Right ventricle myocardium superior (tissue), 1 donor: ENCODE measurements around the gene PLCH1. TPM values are rescaled to one million over a fixed set of nuclear protein-coding genes. Genes with fewer than 3 reads are reported as not detected.

ENCODE experiments used
- ATAC-seq: fragments of 200-7000 bp; cut with Tn5 transposase; one replicate; pipeline ENCODE4 v1.9.1; 2020; ENCODE audit warnings: mild to moderate bottlenecking; ENCODE audit not compliant: poor library complexity
- DNase-seq: peaks from one replicate; pipeline ENCODE4 v3.0.0-alpha.2; 2020
- intact Hi-C: fragments of 100-400 bp; cut with DNase I; formaldehyde crosslinking; loops from one replicate; pipeline ENCODE4 v1.11.2; 2022
- total RNA-seq: library from RNA; stranded (reverse); fragmentation: NEBNext Ultra II Directional; extraction: Animal tissue kit (Norgen Biotek cat#: 25700); gene quantifications from one replicate; pipeline ENCODE4 v1.2.1, GENCODE V29; 2021
- donor health status: DM: no; HTN: yes; CAD: no; lungs with severe emphysema.

The PLCH1 gene
- total RNA-seq, 1 donor from 2014 or later: 1.3 TPM

DNA sequence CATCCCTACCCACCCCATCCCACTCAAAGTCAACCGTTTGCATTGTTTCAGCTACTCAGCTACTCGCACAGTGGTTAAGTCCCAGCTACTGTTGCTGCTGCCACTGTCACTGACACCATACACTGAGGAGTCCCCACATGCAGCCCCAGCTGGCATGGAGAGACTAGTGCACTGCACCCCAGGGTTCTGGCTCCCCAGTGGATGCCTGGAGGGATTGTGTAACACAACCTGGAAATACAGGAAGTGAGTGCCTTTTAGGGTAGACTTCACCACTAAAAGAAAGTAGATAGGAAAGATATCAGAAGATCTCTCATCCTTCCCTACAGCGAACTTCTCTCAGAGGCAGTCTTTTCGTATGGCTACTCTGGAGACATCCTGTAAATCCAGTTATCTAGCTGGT, 282.2 kb downstream of the PLCH1 start:
- intact Hi-C loops: no loop called here
- no peak for DNase-seq
- no peak for ATAC-seq

DNA sequence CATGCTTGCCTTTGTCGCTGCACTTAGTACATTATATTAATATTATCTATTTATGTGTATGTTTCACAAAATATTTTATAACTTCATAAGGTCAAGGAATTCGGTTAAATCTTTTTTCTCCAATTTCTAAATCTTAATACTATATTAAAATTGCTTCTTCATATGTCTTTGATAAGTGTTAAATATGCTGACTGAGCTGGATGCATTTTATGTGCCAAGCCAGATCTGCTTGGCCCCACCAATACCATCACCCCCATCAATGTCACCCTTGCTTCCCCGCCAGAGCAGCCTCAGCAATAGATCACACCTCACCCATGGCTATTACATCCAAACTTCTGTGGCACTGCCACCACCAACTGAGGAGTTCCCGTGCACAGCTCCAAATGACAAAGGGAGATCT, 287.3 kb downstream of the PLCH1 start:
- ATAC-seq: no peak
- intact Hi-C loops: no loop called here

DNA sequence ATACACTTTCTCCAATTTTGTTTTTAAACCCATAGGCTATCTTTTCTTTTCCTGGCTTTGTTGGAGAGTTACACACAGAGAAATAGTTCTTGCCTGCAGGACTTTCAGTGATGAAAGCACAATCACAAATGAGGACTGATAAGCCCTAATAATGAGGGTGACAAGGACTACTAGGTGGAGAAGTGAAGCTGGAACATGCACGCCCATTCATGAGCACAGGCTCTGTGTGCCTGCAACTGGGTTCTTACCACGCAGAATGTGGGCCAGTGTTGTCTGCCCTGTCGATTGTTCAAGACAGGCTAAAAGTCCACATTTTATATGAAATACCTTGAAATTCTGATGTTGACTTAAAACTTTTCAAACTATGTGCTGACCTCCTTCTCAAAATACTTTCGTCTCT, 289.1 kb downstream of the PLCH1 start:
- DNase-seq (no peak), ATAC-seq (no peak)
- intact Hi-C loops: no loop called here

More for the DNA sequence above, 287.3 kb downstream of the PLCH1 start:
- DNase-seq: no peak

DNA sequence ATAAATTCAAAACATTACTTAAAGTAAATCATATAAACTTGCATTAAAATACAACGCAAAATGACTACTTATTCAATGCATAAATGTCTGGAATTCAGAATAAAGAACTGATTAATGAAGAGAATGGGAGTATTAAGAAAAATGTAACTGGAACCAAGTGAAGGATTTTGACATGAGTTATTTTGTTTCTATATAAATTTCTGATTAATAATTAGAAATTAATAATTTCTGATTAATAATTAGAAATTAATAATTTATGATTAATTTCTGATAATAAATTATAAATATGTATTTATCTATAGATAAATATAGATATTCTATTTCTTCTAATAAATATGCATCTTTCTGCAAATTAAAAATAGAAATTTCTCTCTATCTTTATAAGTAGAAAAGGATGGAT, 291.4 kb downstream of the PLCH1 start:
- ATAC-seq: no peak
- DNase-seq: no peak
- intact Hi-C loops: no loop called here

DNA sequence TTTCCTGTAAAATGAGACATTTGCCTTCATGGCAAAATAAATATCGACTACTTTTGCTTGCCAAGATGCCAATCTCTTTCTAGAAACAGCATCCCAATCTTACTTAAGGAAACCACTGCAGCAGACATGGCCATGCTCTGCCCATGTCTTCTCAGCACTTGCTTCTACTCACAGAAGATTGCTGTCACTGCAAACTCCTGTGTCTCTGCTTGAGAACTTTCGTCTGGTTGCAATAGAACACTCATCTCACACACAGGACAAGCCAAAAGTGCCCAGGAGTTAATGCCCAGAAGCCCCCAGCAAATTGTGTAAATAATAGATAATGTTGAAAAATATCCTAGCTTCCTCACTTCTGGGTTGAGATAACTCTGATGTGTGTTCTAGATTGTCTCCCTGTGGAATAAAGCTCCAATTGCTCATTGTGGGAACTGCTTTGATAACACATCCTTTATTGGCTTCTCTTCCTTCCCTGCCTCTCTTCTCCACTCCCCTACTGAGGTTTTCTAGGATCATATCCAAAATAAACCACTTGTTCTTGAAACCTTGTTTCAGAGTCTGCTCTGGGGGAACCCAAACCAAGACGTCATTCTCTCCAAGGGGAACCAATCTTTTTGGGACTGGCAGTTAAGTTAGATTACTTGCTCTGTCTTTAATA, 295.1 kb downstream of the PLCH1 start:
- intact Hi-C loops: no loop called here
- DNase-seq (no peak), ATAC-seq (peak; percentile 89)

DNA sequence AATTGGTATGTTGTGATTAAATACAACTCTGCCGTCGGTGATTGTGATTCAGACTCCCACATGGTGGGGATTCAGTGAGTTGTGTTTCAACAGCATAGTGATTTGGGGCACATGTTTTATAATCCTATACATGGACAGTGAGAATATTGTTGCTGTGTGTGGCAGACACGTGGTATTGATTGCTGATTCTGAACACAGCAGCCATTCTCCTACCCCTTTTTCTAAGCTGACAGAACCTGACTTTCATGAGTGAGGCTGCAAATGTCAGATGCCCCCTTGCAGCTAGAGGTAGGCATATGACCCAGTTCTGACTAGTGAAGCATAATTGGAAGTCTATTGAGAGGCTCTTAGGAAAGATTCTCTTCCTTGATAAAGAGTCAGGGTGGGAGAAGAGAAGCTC, 296.3 kb downstream of the PLCH1 start:
- intact Hi-C loops: no loop called here
- ATAC-seq: no peak
- DNase-seq: no peak

DNA sequence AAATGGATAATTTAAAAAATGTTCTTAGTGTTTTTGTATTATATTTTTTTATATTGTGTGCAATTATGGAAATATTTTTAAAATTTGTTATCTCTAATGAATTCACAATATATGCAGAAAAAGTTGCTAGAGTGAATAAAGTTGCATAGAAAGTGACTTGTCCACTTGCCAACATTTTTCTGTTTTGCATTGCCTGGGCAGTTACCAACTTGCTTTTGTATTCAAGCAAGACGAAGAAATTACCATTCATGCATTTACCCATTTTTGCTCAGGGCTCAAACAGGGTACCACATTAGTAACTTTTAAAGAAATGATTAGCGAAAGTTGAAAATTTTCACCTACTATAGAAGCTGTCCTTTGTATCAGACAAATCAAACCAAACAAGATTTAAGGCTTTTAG, 298.5 kb downstream of the PLCH1 start:
- ATAC-seq: no peak
- intact Hi-C loops: no loop called here
- no peak for DNase-seq

DNA sequence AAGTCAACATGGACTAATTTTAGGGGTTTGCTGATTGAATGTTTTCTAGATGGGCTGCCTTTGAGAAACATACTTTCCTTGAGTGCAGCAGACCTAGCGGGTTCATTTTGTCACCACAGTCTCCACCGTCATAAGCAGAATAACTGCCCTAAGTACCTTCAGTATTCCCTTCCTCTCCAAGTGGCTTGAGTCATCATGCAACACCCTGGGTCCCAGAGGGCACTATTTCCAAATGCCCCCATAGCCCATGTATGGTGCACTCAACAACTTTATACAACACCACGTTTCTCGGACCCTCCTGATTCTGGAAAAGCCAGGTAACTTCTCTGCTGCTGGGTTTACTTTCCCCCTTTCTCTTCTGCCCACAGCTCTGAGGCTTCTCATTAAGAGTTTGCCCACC, 300.1 kb downstream of the PLCH1 start:
- intact Hi-C loops: no loop called here
- ATAC-seq (no peak), DNase-seq (no peak)

DNA sequence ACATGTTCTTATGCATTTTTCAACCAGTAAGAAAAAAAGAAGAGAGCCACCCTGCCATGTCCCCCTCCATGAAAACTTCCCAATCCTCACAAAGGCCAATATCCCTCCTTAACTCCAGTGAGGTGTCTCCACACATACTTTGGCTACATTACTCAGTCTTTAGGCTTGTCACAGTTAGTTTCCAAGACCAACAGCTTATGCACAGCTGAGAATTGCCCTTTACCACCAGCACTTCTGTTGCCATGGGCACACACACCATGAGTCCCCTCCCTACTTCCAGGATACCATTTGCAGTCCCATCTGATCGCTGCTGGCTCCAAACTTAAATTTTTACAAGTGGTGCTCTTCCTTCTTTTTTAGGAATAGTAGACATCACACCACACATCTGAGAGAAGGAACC, 301.1 kb downstream of the PLCH1 start:
- DNase-seq: no peak
- no peak for ATAC-seq
- intact Hi-C loops: no loop called here

DNA sequence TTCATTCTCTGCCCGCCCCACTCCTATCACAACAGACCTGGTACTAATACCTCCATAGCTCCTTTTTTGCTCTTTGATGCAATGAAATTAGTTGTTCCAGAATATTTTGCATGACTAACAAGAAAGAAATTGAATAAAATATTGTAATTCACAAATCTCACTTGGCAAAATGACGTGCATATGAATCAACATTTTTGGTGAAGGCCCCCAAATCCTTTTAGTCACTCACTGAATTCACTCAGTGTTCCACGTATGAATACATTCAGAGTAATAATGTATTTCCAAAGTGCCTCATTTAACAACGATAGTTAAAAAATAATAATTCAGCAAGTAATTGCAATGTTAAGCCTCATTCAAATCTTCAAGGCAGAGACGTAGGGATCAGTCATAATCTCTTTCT, 302.8 kb downstream of the PLCH1 start:
- no peak for ATAC-seq
- DNase-seq: no peak
- intact Hi-C loops: no loop called here

DNA sequence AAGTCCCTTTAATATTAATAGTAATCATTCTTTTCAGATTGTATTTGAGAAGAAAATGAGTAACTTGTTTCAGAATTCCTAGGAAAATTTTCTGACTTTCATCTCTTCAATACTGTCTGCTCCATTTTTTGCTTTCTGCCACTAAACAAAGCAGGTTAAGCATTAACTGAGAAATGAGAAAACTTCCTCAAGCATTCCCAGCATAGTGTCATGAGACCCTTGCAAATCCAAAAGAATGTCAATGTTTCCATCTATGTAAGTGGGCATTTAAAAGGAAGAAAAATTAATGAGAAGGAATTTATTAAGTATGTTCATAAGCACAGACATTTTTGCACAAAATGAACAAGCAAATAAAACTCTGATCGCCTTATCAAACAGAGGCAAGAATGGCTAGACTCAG, 303.4 kb downstream of the PLCH1 start:
- intact Hi-C loops: no loop called here
- ATAC-seq (no peak), DNase-seq (no peak)

DNA sequence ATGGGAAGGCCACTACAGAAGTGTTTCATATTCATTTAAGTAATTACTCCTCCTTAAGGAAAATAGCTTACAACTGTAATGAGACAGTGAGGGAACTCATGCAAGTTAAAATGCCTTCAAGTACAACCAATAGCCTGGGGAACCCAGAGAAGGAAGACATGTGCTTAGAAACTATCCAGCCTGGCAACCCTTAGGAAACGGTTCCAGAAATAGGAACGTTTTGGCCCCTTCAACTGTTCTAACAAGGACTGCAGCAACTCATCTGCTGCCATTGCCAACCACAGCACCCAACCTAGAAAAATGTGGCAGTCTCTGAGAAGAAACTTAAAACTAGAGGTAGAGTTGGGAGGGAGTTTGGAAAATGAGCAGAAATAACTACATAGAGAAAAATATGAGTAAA, 303.8 kb downstream of the PLCH1 start:
- DNase-seq (no peak), ATAC-seq (peak; percentile 31)
- intact Hi-C loops: no loop called here

DNA sequence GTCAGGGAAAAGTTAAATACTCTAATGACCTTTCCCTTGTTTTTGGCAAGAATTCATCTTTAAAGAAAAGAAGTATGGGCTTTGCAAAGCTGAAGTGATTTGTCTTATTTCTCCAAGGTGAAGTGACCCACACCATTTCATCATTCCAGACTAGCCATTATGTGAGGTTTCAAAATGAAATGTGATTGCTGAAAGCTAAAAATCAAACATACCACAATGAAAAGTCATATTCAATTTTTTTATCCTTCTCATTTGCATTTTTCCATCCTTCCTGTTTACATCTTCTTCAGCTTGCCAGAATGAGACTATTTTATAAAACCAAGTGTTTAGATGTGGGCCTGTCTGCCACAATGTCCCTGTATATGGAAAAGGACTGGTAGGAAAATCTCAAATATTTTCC, 309.1 kb downstream of the PLCH1 start:
- intact Hi-C loops: no loop called here
- no peak for DNase-seq
- no peak for ATAC-seq

DNA sequence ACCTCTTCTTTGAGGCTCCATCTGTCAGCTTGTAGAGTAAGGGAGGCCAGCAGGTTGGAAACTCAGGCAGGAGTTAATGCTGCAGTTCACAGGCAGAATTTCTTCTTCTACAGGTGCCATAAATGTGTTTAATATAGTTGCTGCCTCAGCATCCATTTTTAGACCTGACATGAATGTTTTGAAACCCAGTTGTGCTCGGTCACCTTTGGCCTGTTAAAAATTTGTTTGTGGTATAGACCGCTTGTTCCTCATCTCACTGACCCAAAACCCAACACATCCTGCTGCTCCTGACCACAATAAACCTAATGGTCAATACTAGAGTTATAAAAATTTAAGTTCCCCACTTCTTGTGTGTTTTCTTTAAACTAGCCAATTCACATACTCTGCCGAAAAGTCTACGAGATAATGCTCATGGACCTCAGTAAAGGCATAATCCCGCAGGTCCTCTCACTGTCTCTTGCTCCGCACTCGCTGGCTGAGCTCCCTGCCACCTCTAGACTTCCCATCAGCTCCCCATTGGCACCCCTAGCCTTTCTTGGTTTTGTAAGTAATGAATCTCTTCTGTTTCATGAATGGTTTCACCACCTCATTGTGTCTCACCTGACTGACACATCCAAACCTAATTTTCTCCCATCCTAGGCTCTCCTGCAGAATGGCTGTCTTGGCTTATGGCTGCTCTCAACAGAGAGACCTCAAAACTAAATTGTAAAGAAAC, 312.9 kb downstream of the PLCH1 start:
- no peak for ATAC-seq
- DNase-seq: no peak
- intact Hi-C loops: no loop called here

DNA sequence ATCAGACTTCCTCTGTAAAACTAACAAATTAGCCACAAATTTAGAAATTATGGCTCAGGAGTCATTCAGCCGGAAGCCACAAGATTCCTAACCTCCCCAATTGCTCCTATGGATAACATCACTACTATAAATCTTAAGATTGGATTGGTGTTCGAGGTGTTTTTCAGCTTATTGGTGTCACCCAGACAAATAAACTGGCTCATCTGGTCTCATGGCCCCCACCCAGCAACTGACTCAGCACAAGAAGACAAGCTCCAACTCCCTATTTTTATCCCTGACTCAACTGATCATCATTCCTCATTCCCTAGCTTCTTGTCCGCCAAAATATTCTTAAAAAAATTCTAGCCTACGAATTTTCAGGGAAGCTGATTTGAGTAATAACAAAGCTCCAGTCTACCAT, 316.3 kb downstream of the PLCH1 start:
- intact Hi-C loops: no loop called here
- ATAC-seq: no peak
- no peak for DNase-seq

DNA sequence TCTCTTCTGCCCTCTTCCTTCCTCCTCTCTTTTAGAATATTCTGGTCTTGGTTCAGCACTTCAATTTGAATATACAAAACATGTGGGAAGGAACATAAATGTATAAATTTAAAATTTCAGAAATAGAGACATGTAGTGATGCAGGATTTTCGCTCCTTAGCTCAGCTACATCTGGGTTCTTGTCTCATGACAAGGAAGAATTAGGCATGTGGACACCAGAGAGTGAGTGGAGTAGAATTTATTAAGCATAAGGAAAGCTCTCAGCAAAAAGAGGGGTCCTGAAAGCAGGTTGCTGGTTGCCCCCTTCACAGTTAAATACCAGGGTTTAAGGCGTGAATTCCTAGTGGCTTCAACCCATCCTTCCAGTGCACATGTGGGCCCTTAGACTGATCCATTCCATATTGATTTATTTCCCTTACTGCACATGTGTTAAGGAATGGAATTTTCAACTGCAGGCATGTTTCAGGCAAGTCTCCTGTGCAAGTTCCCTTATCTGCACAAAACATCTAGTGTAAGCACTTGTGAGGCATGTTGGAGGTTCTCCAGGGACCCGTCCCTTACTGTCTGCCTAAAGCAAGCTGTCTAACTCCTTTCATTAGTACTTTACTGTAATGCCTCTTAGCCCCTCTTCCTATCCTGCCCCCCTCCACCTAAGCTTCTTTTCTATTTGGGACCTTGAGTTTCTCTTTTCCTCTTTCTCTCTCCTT, 318.2 kb downstream of the PLCH1 start:
- no peak for DNase-seq
- intact Hi-C loops: no loop called here
- ATAC-seq: no peak

DNA sequence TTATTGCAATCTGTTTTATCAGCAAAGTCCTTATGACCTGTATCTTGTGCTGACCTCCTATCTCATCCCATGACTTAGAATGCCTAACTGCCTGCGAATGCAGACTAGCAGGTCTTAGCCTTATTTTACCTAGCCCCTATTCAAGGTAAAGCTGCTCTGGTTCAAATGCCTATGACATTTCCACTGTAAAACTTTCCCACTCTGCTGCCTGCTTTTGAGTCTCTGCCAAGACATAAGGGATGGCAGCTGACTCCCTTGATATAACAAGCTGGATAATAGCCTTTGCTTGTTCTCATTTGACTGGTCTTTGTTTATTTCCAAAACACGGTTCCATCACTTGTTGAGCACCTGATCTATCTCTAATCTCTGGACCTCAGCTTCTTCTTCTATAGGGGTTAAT, 319.5 kb downstream of the PLCH1 start:
- no peak for DNase-seq
- ATAC-seq: no peak
- intact Hi-C loops: no loop called here

DNA sequence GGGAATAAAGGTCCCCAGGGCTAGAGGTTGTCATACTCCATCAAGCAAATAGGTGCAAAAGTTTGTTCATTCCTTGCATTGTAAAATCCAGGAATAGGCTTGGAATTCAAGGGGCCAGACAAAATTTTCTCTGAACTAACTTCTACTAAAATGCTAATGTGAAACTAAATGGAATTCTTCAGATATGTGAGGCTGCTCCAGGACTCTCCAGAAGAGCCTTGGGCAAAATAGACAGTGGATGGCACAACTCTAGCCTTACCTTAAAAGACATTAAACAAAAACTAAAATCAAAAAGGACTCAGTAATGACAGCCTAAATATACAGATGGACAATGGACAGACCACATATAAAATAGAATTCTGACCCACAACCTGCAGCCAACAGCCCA, 320.6 kb downstream of the PLCH1 start:
- intact Hi-C loops: no loop called here
- no peak for ATAC-seq
- DNase-seq: no peak

DNA sequence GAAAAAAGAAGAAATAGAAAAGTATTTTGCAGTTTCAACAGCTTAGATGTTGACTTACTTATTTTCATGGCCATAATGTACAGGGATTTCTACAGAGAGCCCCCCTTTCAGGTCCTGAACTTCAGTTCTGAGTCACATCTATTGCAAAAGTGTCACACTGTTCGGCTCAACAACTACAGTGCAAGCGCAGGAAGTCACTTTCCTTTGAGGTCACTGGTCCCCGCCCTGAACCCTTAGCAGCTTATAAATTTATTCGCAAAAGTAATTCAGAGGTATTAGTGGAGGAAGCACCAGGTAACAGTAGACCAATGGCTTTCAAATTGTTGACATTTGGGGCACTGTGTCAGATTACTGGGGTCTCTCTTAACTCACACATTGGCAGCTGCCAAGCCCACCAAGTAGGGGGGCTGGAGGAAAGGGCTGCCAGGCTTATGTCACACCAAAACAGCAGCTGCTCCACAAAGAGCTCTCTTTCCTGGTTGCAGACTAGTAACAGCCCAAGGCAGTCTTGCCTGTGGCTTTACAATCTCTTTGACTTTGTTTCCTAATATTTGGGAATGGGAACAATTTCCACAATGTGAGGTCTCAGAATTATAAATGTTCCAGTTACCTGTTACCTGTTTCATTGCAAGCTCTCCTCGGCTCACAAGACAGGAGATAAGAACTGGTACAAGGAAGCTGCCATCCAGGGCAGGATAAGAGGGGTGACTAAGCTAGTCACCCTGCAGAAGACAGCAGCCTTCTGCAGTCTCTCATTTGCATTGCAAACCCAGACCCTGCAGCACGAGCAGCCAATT, 321.1 kb downstream of the PLCH1 start:
- DNase-seq (no peak), ATAC-seq (no peak)
- intact Hi-C loops: no loop called here
